Esophagus mucosa (tissue), 1 donor: ENCODE results near the gene ATL3. TPM values are rescaled to one million over a fixed set of nuclear protein-coding genes. Genes with fewer than 3 reads are reported as not detected.
"Not testable (repeated sequence)": the region's sequence is repeated elsewhere in the genome, so short reads cannot be mapped to it uniquely, and the experiment has no call there.

Experiments
- ATAC-seq: fragments of 200-7000 bp; cut with Tn5 transposase; one replicate; pipeline ENCODE4 v1.9.1; 2020
- total RNA-seq: library from RNA; stranded (reverse); gene quantifications from one replicate; pipeline ENCODE4 v1.2.4, GENCODE V29; 2023
- donor health status: DM: yes; HTN: yes; CAD: no.

Gene ATL3
- total RNA-seq: 51.9 TPM

GRCh38 chr11:63671322-63672155, at the start of gene ATL3:
Gene ATL3 (minus strand): TSS chr11:63671376. CDS start chr11:63671335, 41 bp downstream.
- peak; percentile 92 for ATAC-seq

GRCh38 chr11:63720611-63721010, 49.4 kb upstream of the ATL3 start:
- no peak for ATAC-seq

GRCh38 chr11:63719987-63720386, 48.8 kb upstream of the ATL3 start:
- ATAC-seq: no peak

GRCh38 chr11:63719001-63719400, 47.8 kb upstream of the ATL3 start:
- no peak for ATAC-seq

- no peak for ATAC-seq
Observed at GRCh38 chr11:63716046-63716445, 44.9 kb upstream of the ATL3 start.

GRCh38 chr11:63713766-63714165, 42.6 kb upstream of the ATL3 start:
- ATAC-seq: no peak

- no peak for ATAC-seq
Observed at GRCh38 chr11:63711838-63712237, 40.7 kb upstream of the ATL3 start.

GRCh38 chr11:63710476-63711217, 39.5 kb upstream of the ATL3 start:
- no peak for ATAC-seq

- no peak for ATAC-seq
Observed at GRCh38 chr11:63709336-63709884, 38.2 kb upstream of the ATL3 start.

GRCh38 chr11:63708764-63709163, 37.6 kb upstream of the ATL3 start:
- no peak for ATAC-seq

- no peak for ATAC-seq
Observed at GRCh38 chr11:63705526-63705925, 34.4 kb upstream of the ATL3 start.

- peak; percentile 80 for ATAC-seq
Observed at GRCh38 chr11:63699896-63700295, 28.7 kb upstream of the ATL3 start.

- ATAC-seq: peak; percentile 86
Observed at GRCh38 chr11:63698976-63699733, 28.0 kb upstream of the ATL3 start.

GRCh38 chr11:63694596-63694995, 23.4 kb upstream of the ATL3 start:
- no peak for ATAC-seq

GRCh38 chr11:63687845-63688244, 16.7 kb upstream of the ATL3 start:
- ATAC-seq: peak; percentile 55

- no peak for ATAC-seq
Observed at GRCh38 chr11:63686926-63687325, 15.8 kb upstream of the ATL3 start.

- not testable (repeated sequence) for ATAC-seq
Observed at GRCh38 chr11:63685158-63685721, 14.1 kb upstream of the ATL3 start.

GRCh38 chr11:63683133-63683991, 12.2 kb upstream of the ATL3 start:
- ATAC-seq: no peak

- ATAC-seq: no peak
Observed at GRCh38 chr11:63682066-63683021, 11.2 kb upstream of the ATL3 start.
